ENCODE data around the gene VSIR.

Gene VSIR

DNA sequence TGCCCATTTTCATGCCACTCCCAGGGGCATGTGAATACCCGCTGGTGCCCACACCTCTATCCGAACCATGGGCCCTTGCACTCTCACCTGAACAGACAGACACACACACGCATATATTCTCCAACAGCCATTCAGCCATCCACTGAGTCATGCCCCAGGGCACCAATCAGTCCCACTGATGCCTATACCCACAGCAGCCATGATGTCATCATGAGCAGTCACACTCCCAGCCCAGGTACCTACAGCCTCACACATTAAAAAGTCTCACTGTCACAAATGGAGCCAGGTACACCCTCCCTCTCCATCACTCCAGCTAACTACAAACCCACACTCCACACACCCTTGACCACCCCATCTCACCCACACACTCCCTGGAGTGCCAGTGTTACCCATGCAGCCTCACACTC lies 12.2 kb downstream of the VSIR start:
- Histone ChIP-seq H3K36me3 (ENCODE audit: control insufficient read depth, insufficient read depth, low read length) (no peaks in the 10 kb centered on the region), H3K9me3 (ENCODE audit: control insufficient read depth, low read length) (no peaks in the 10 kb centered on the region), H3K4me3 (ENCODE audit: extremely low read depth, insufficient read depth, low read length, poor library complexity, severe bottlenecking) (no peak overlapping the region), H3K27ac (ENCODE audit: low read depth, low read length, severe bottlenecking) (no peak overlapping the region), H3K4me1 (ENCODE audit: control insufficient read depth, insufficient read depth, low read length, poor library complexity, severe bottlenecking) (peaks cover 24% of the 10 kb centered on the region)
- WGBS, 2 experiments (ENCODE audit: insufficient coverage in 2 of 2): 91 to 97% methylated on average over 3 of the region's 3 CpGs

DNA sequence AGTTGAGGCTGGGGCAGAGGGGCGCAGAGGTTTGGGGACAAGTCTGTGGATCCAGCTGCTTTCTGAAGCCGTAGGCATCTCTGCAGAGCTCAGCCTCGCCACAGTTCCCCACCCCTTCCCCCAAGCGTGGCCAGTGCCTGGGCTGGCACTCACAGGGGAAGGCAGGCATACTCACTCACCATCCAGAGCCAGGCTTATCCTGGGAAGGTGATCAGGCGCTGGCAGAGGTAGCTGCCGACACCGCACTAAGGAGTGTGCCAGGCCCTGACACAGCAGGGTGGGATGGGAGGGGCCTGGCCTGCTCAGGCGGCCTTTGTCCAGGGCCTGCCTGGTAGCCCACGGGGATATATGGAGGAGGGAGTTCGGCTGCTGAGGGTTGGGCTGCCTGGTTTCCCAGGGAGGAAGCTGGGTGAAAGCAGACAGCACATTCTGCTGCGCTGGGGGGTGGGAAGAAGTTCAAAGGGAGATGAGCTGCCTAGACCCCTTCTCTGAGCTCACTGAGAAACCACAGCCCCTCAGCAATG lies 15.9 kb downstream of the VSIR start:
- Histone ChIP-seq H3K27ac (ENCODE audit: low read depth, low read length, severe bottlenecking) (no peak overlapping the region), H3K4me3 (ENCODE audit: extremely low read depth, insufficient read depth, low read length, poor library complexity, severe bottlenecking) (no peak overlapping the region), H3K4me1 (ENCODE audit: control insufficient read depth, insufficient read depth, low read length, poor library complexity, severe bottlenecking) (peaks cover 12% of the 10 kb centered on the region), H3K36me3 (ENCODE audit: control insufficient read depth, insufficient read depth, low read length) (no peaks in the 10 kb centered on the region), H3K9me3 (ENCODE audit: control insufficient read depth, low read length) (no peaks in the 10 kb centered on the region)
- 49 to 60% methylated on average over 6 to 9 of the region's 11 CpGs for WGBS, 2 experiments (ENCODE audit: insufficient coverage in 2 of 2)

DNA sequence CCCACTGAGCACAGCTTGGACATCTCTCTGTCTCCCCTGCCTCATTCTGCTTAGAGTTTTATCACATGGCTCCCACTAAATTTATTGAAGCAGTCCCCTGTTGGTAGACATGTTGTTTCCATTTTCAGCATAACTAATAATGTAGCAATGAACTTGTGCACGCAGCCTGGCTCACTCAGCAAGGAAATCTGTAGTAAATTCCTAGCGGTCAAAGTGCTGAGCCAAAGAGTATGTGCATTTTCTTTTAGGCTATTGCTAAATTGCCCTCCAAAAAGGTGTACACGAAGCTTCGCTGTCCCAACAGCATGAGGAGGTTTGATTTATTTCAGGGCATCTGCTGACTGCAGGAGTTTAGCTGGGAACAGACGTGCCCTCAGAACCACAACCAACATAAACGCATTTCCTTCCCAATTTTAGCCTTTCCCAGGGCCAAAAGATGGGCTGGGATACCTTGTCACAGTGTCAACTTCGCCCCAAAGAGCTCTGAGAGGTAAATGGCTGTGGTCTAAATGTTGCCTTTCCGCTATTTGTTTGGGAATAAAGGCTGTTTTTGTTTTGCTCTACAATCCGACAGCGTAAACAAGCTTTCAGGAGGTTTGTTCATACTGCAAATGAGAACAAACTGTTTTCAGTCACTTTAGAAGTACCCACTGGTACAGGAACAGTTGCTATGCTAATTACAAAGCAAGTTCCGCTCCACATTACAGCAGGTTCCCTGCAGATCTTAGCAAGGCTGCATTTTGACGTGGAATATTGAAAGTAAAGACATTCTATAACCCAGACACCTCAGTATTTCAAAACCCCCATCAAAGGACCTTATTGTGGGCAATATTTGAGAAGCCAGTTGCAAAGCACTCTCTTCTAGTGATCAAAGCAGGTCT lies 16.8 kb downstream of the VSIR start:
- WGBS, 2 experiments (ENCODE audit: insufficient coverage in 2 of 2): 86 to 90% methylated on average over 7 to 10 of the region's 12 CpGs
- Histone ChIP-seq H3K9me3 (ENCODE audit: control insufficient read depth, low read length) (no peaks in the 10 kb centered on the region), H3K4me1 (ENCODE audit: control insufficient read depth, insufficient read depth, low read length, poor library complexity, severe bottlenecking) (peaks cover 12% of the 10 kb centered on the region), H3K4me3 (ENCODE audit: extremely low read depth, insufficient read depth, low read length, poor library complexity, severe bottlenecking) (no peak overlapping the region), H3K36me3 (ENCODE audit: control insufficient read depth, insufficient read depth, low read length) (no peaks in the 10 kb centered on the region), H3K27ac (ENCODE audit: low read depth, low read length, severe bottlenecking) (no peak overlapping the region)

DNA sequence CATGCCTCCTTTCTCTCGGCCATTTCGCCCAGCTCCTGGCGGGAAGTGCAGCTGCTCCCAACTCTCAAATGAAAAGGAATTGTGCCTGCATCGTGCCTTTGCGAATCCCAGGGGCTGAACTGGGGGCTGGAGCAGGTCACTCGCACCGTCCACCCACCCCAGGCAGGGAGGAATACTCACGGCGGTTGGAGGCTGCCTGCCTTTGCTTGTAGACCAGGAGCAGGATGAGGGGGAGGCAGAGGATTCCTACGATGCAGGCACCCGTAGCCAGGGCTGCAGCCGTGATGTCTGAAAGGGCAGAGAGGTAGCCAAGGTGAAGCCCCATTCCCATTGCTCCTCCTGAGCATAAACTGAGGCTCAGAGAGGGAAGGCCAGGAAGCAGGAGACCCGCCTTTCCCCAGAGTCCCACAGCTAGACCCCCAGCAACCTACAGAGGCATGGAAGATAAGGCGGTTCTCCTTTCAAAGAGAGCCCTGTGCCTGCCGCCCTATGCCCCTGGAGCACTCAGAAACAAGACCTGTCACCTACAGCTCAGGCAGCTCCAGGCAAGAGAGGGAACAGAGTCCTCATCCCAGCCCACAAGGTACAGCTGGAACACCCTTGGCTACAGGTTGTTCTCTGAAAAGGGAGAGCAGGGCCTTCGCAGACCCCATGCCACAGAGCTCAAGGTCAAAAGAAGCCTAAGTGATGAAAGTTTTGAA lies 18.0 kb downstream of the VSIR start:
- Histone ChIP-seq H3K9me3 (ENCODE audit: control insufficient read depth, low read length) (no peaks in the 10 kb centered on the region), H3K4me3 (ENCODE audit: extremely low read depth, insufficient read depth, low read length, poor library complexity, severe bottlenecking) (no peak overlapping the region), H3K27ac (ENCODE audit: low read depth, low read length, severe bottlenecking) (no peak overlapping the region), H3K4me1 (ENCODE audit: control insufficient read depth, insufficient read depth, low read length, poor library complexity, severe bottlenecking) (peaks cover 12% of the 10 kb centered on the region), H3K36me3 (ENCODE audit: control insufficient read depth, insufficient read depth, low read length) (no peaks in the 10 kb centered on the region)
- WGBS, 2 experiments (ENCODE audit: insufficient coverage in 2 of 2): 80 to 90% methylated on average over 14 of the region's 16 CpGs

GRCh38 chr10:71754562-71754961 lies 18.8 kb downstream of the VSIR start:
- 82 to 100% methylated on average over 2 to 3 of the region's 3 CpGs for WGBS, 2 experiments (ENCODE audit: insufficient coverage in 2 of 2)

GRCh38 chr10:71753960-71754505 lies 19.3 kb downstream of the VSIR start:
- Histone ChIP-seq H3K9me3 (ENCODE audit: control insufficient read depth, low read length) (no peaks in the 10 kb centered on the region), H3K4me3 (ENCODE audit: extremely low read depth, insufficient read depth, low read length, poor library complexity, severe bottlenecking) (no peak overlapping the region), H3K27ac (ENCODE audit: low read depth, low read length, severe bottlenecking) (no peak overlapping the region), H3K36me3 (ENCODE audit: control insufficient read depth, insufficient read depth, low read length) (no peaks in the 10 kb centered on the region), H3K4me1 (ENCODE audit: control insufficient read depth, insufficient read depth, low read length, poor library complexity, severe bottlenecking) (peaks cover 12% of the 10 kb centered on the region)
- 76 to 79% methylated on average over 4 of the region's 8 CpGs for WGBS, 2 experiments (ENCODE audit: insufficient coverage in 2 of 2)

More at GRCh38 chr10:71754562-71754961, 18.8 kb downstream of the VSIR start:
- Histone ChIP-seq H3K4me1 (ENCODE audit: control insufficient read depth, insufficient read depth, low read length, poor library complexity, severe bottlenecking) (peaks cover 12% of the 10 kb centered on the region), H3K4me3 (ENCODE audit: extremely low read depth, insufficient read depth, low read length, poor library complexity, severe bottlenecking) (no peak overlapping the region), H3K36me3 (ENCODE audit: control insufficient read depth, insufficient read depth, low read length) (no peaks in the 10 kb centered on the region), H3K27ac (ENCODE audit: low read depth, low read length, severe bottlenecking) (no peak overlapping the region), H3K9me3 (ENCODE audit: control insufficient read depth, low read length) (no peaks in the 10 kb centered on the region)

GRCh38 chr10:71753091-71753959 lies 20.0 kb downstream of the VSIR start:
- Histone ChIP-seq H3K36me3 (ENCODE audit: control insufficient read depth, insufficient read depth, low read length) (no peaks in the 10 kb centered on the region), H3K9me3 (ENCODE audit: control insufficient read depth, low read length) (no peaks in the 10 kb centered on the region), H3K4me3 (ENCODE audit: extremely low read depth, insufficient read depth, low read length, poor library complexity, severe bottlenecking) (no peak overlapping the region), H3K4me1 (ENCODE audit: control insufficient read depth, insufficient read depth, low read length, poor library complexity, severe bottlenecking) (peaks cover 19% of the 10 kb centered on the region), H3K27ac (ENCODE audit: low read depth, low read length, severe bottlenecking) (no peak overlapping the region)
- WGBS, 2 experiments (ENCODE audit: insufficient coverage in 2 of 2): 89 to 93% methylated on average over 10 to 12 of the region's 15 CpGs

DNA sequence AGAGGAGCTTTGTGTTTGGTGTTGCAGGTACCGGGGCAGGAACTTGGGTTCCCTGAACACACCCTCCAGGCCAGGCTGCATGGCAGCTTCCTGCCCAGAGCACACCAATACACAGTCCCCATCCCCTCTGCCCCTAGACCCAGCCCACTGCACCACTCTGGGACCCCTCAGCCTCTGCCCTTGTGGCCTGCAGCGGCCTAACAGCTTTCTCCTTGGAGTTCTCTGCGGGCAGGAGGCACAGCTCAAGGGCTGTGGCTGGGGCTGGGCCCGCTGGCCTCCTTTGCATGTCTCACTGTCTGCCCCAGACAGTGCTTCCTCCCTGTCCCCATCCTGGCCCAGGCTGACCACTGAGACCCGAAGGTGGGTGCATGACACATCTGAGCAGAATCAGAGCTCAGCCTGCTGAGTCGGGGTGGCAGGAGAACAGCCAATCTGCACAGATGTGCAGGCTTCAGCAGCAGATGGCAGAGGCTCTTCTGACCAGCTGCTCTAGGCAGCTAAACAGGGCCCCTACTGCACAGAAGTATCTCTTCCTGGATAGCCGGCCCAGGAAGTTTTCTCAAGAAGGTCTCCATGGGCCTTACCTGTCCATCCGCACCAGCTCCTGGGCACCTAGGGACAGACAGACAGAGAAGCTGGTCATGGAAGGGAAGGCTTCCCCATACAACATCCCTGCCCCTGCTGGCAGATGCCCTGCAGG lies 20.8 kb downstream of the VSIR start:
- H3K27ac ChIP-seq (ENCODE audit: low read depth, low read length, severe bottlenecking): no peak overlapping the region
- 81 to 86% methylated on average over 6 to 7 of the region's 8 CpGs for WGBS, 2 experiments (ENCODE audit: insufficient coverage in 2 of 2)
- H3K36me3 ChIP-seq (ENCODE audit: control insufficient read depth, insufficient read depth, low read length): no peaks in the 10 kb centered on the region
- H3K4me1 ChIP-seq (ENCODE audit: control insufficient read depth, insufficient read depth, low read length, poor library complexity, severe bottlenecking): peaks cover 19% of the 10 kb centered on the region
- no peak overlapping the region for H3K4me3 ChIP-seq (ENCODE audit: extremely low read depth, insufficient read depth, low read length, poor library complexity, severe bottlenecking)
- no peaks in the 10 kb centered on the region for H3K9me3 ChIP-seq (ENCODE audit: control insufficient read depth, low read length)

DNA sequence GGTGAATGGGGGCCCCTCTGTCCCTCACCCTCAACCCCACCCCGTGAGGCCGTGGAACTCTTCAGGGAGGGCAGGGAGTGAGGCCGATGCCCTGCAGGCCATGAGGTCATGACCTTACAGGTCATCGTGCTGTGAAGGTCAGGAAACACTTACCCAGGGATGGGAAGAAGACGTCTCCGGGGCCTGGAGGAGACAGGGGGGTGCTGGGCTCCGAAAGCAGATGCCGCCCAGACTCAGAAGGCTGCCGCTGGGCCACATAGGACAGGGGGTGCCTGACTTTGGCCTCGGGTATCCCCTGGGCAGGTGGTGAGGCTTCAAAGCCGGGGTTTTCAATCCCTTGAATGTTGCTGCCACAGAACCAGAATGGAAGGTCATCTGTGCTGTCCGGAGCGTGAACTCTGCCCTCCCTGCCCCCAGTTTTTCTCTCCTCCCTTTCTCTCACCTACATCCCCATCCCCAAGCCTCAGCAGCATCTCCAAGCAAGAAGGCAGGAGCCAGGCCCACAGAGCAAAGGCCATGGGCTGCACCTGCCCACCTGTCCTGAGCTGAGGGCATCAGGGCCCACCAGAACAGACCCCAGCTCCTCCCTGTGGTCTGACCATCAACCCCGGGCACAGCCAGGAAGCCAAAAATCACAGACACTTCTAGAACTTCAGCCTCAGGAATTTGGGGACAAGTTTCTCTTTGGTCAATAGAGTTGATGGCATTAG lies 21.6 kb downstream of the VSIR start:
- 90 to 94% methylated on average over 11 to 12 of the region's 14 CpGs for WGBS, 2 experiments (ENCODE audit: insufficient coverage in 2 of 2)
- Histone ChIP-seq H3K27ac (ENCODE audit: low read depth, low read length, severe bottlenecking) (no peak overlapping the region), H3K4me3 (ENCODE audit: extremely low read depth, insufficient read depth, low read length, poor library complexity, severe bottlenecking) (no peak overlapping the region), H3K36me3 (ENCODE audit: control insufficient read depth, insufficient read depth, low read length) (no peaks in the 10 kb centered on the region), H3K9me3 (ENCODE audit: control insufficient read depth, low read length) (no peaks in the 10 kb centered on the region), H3K4me1 (ENCODE audit: control insufficient read depth, insufficient read depth, low read length, poor library complexity, severe bottlenecking) (peaks cover 19% of the 10 kb centered on the region)

Data from mesodermal cell (in vitro differentiated cells).